ENCODE data around the gene ITGB2.

- TF ChIP-seq, protein P1, sequence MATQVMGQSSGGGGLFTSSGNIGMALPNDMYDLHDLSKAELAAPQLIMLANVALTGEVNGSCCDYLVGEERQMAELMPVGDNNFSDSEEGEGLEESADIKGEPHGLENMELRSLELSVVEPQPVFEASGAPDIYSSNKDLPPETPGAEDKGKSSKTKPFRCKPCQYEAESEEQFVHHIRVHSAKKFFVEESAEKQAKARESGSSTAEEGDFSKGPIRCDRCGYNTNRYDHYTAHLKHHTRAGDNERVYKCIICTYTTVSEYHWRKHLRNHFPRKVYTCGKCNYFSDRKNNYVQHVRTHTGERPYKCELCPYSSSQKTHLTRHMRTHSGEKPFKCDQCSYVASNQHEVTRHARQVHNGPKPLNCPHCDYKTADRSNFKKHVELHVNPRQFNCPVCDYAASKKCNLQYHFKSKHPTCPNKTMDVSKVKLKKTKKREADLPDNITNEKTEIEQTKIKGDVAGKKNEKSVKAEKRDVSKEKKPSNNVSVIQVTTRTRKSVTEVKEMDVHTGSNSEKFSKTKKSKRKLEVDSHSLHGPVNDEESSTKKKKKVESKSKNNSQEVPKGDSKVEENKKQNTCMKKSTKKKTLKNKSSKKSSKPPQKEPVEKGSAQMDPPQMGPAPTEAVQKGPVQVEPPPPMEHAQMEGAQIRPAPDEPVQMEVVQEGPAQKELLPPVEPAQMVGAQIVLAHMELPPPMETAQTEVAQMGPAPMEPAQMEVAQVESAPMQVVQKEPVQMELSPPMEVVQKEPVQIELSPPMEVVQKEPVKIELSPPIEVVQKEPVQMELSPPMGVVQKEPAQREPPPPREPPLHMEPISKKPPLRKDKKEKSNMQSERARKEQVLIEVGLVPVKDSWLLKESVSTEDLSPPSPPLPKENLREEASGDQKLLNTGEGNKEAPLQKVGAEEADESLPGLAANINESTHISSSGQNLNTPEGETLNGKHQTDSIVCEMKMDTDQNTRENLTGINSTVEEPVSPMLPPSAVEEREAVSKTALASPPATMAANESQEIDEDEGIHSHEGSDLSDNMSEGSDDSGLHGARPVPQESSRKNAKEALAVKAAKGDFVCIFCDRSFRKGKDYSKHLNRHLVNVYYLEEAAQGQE (IDR thresholded peaks at IDR 0.05; ENCODE audit: low read depth) = no peak
- TF ChIP-seq TEAD4 (IDR thresholded peaks at IDR 0.05) (no peak), NFIC (IDR thresholded peaks at IDR 0.05) (no peak), TCF12 (IDR thresholded peaks at IDR 0.05; ENCODE audit: low read depth) (no peak), YY1 (IDR thresholded peaks at IDR 0.05; ENCODE audit: low read depth) (no peak), TAF1 (IDR thresholded peaks at IDR 0.05; ENCODE audit: low read depth) (no peak)
- TF ChIP-seq, protein P2, sequence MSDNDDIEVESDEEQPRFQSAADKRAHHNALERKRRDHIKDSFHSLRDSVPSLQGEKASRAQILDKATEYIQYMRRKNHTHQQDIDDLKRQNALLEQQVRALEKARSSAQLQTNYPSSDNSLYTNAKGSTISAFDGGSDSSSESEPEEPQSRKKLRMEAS (IDR thresholded peaks at IDR 0.05) = no peak
Observed at GRCh38 chr21:44955141-44955797, 34.6 kb upstream of the ITGB2 start.

Data from Ishikawa (cell line).